ENCODE measurements around the gene PPP1R9A.
"Not testable (repeated sequence)": the region's sequence is repeated elsewhere in the genome, so short reads cannot be mapped to it uniquely, and the experiment has no call there.

Gene PPP1R9A

DNA sequence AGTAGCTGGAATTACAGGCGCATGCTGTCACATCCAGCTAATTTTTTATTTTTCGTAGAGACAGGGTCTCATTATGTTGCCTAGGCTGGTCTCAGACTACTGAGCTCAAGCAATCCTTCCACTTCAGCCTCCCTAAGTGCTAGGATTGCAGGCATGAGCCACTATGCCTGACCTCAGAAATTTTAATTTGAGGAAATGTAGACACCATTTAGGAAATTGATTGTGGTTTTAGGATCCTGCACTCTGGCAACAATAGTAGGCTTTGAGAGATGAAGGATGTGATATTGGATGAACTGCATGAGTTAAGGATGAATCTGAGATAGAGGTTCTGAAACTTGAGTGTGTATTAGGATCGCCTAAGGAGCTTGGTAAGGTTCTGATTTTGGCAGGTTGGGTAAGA is 66.5 kb downstream of the PPP1R9A start:
- Mint-ChIP-seq H3K4me3 (no peak overlapping the region), H3K9me3 (no peaks in the 10 kb centered on the region), H3K27me3 (ENCODE audit: low read depth) (no peaks in the 10 kb centered on the region), H3K27ac (no peak overlapping the region), H3K4me1 (ENCODE audit: low read depth) (no peaks in the 10 kb centered on the region), H3K36me3 (ENCODE audit: low read depth) (no peaks in the 10 kb centered on the region)
- no peak for DNase-seq (ENCODE audit: low spot score)

DNA sequence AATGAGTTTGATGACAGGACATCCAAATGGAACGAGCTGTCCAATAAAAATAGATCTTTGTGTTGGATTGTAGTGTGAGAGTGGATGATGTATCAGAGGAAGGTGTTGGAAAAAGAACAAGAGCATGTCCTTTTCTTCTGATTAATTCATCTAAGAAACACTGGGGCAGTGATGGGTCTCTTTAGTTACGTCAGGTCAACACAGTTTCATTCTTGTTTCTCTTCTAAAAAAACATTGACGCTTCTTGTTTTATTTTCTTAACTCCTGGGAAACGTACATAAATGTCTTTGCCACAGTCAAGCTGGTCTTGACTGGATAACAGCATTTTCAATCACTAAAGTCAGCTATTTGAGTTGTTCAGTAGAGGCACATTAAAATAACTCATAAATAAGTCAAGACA is 67.0 kb downstream of the PPP1R9A start:
- H3K9me3 Mint-ChIP-seq = no peaks in the 10 kb centered on the region
- no peaks in the 10 kb centered on the region for H3K36me3 Mint-ChIP-seq (ENCODE audit: low read depth)
- H3K27ac Mint-ChIP-seq = no peak overlapping the region
- H3K4me3 Mint-ChIP-seq = no peak overlapping the region
- no peaks in the 10 kb centered on the region for H3K4me1 Mint-ChIP-seq (ENCODE audit: low read depth)
- H3K27me3 Mint-ChIP-seq (ENCODE audit: low read depth) = no peaks in the 10 kb centered on the region
- DNase-seq (ENCODE audit: low spot score) = no peak

DNA sequence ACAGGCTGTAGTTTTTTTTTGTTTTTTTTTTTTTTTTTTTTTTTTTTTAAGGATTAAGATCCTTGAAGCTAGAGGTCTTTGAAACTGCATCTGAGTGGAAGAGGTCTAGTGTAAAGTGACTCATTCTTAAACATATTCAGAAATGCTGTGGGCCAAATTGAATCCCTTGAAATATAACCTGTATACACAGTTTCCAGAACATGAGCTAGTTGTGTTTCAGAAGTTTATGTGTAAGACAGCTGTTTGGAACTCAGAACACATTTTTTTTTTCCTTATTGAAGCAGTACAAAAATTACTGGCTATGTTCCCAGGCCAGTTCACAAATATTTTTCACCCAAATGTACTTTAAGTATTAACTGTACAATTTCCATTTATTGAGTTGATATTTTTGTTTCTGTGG is 67.9 kb downstream of the PPP1R9A start:
- H3K27me3 Mint-ChIP-seq (ENCODE audit: low read depth) = no peaks in the 10 kb centered on the region
- no peak for DNase-seq (ENCODE audit: low spot score)
- H3K4me3 Mint-ChIP-seq = no peak overlapping the region
- no peak overlapping the region for H3K27ac Mint-ChIP-seq
- no peaks in the 10 kb centered on the region for H3K4me1 Mint-ChIP-seq (ENCODE audit: low read depth)
- H3K36me3 Mint-ChIP-seq (ENCODE audit: low read depth) = no peaks in the 10 kb centered on the region
- no peaks in the 10 kb centered on the region for H3K9me3 Mint-ChIP-seq

DNA sequence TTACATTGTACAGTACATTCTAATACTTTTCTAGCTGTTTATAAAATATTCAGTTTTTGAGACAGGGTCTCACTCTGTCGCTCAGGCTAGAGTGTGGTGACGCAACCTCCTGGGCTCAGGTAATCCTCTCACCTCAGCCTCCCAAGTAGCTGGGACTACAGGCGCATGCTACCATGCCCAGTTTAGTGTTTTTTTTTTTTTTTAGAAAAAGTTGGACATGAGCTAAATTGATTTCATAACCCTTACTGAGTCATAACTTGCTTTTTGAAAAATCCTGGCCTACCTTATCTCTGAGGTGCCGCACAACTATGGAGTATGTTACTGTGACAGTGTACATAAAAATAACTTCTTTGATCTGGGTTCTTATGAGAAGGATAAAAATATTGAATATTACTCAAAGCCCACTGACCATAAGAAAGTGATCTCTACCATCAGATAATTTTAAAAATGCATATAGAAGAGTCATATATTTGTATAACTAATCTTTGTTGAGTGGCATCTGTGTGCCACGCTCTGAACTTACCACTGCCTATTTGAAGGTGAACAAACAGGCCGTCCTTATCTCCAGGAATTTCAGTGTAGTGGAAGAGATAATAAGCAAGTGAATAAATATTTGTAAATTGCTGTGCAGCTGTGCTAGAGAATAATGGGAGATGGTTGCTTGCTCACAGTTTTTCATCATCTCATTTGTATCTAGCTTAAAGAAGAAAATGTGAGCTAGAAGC is 73.2 kb downstream of the PPP1R9A start:
- Mint-ChIP-seq H3K27ac (no peak overlapping the region), H3K4me3 (no peak overlapping the region), H3K4me1 (ENCODE audit: low read depth) (no peaks in the 10 kb centered on the region), H3K36me3 (ENCODE audit: low read depth) (no peaks in the 10 kb centered on the region), H3K27me3 (ENCODE audit: low read depth) (no peaks in the 10 kb centered on the region), H3K9me3 (peaks cover 7% of the 10 kb centered on the region)
- DNase-seq (ENCODE audit: low spot score) = no peak

DNA sequence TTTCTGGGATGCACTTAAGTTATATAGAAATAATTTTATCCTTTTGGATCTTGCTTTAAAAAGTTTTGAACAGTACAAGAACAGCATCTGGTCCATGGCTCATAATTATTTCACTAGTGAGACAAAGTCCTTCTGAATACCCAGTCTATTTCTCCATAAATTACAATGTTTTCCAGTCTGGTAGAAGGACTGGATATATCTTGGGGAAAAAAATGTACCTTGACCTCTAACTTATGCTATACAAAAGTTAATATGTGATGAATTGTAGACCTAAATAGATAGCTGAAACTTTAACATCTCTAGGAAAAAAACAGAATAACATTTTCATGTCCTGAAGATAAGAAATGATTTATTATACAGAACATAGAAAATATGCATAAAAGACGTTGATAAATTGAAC is 88.5 kb downstream of the PPP1R9A start:
- Mint-ChIP-seq H3K27ac (no peak overlapping the region), H3K4me3 (no peak overlapping the region), H3K27me3 (ENCODE audit: low read depth) (no peaks in the 10 kb centered on the region), H3K4me1 (ENCODE audit: low read depth) (no peaks in the 10 kb centered on the region), H3K9me3 (no peaks in the 10 kb centered on the region), H3K36me3 (ENCODE audit: low read depth) (no peaks in the 10 kb centered on the region)
- DNase-seq (ENCODE audit: low spot score) = no peak

DNA sequence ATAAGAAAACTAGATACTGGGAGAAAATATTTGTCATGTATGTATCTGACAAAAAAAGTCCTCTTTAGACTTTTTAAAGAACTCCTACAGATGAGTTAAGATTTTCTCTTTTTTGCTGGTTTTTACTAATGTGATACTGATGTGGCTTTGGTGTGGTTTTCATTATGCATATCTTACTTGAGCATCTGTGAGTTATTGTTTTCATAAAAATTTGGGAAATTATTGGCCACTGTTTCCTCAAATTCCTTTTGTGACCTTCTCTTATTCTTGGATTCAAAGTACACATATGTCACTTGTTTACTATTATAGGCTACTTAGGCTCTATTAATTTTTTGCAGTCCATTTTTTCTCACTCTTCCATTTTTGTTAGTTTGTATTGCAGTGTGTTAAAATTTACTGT is 89.0 kb downstream of the PPP1R9A start:
- H3K36me3 Mint-ChIP-seq (ENCODE audit: low read depth) = no peaks in the 10 kb centered on the region
- no peak overlapping the region for H3K4me3 Mint-ChIP-seq
- H3K27ac Mint-ChIP-seq = no peak overlapping the region
- no peaks in the 10 kb centered on the region for H3K27me3 Mint-ChIP-seq (ENCODE audit: low read depth)
- no peak for DNase-seq (ENCODE audit: low spot score)
- H3K4me1 Mint-ChIP-seq (ENCODE audit: low read depth) = no peaks in the 10 kb centered on the region
- H3K9me3 Mint-ChIP-seq = no peaks in the 10 kb centered on the region

DNA sequence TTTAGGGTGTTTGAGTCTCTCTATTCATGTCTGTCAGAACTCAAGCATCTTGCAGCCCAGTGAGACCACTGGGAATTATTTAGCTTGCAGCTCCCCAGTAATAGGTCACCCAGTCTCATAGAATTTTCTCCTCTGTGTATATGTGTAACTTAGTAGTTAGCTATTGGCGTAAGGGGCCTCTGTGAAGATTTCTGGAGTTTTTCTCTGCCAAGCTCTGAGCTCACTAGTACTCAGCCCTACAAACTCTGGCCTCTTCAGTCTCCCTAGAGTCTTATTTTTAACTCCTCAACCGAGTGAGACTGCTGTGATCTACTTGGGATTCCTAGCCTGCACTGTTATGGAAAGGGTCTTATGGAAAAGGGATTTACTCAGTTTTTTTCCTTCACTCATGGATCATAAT is 90.2 kb downstream of the PPP1R9A start:
- H3K4me3 Mint-ChIP-seq = no peak overlapping the region
- H3K36me3 Mint-ChIP-seq (ENCODE audit: low read depth) = no peaks in the 10 kb centered on the region
- H3K27ac Mint-ChIP-seq = no peak overlapping the region
- H3K4me1 Mint-ChIP-seq (ENCODE audit: low read depth) = no peaks in the 10 kb centered on the region
- H3K9me3 Mint-ChIP-seq = no peaks in the 10 kb centered on the region
- DNase-seq (ENCODE audit: low spot score) = no peak
- H3K27me3 Mint-ChIP-seq (ENCODE audit: low read depth) = no peaks in the 10 kb centered on the region

DNA sequence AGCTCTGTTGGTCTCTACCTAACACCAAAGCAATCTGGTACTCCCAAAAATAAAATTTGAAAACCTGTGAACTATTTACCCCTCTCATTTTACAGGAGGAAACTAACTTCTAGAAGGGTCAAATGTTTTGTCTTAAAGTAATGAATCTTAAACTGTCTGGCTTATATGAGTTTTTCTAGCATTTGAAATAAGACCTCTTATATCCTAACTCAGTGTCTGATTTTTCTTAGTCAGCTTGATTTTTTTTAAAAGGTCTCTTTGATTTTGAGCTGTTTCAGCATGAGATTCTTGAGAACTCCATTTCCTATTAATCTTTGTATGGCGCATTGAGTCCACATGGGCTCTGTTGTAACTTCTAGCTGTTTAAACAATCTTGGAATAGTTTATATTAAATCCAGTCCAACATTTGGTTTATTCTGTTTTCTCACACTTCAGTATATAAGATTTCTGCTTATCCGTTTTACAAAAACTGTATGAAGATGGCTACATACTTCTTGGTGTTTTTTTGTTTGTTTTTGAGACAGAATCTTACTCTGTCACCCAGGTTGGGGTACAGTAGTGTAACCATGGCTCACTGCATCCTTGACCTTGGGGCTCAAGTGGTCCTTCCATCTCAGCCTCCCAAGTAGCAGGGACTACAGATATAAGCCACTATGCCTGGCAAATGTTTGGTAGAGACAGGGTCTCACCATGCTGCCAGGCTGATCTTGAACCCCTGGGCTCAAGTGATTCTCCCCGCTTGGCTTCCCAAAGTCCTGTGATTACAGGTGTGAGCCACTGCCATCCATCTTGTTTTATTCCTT is 91.1 kb downstream of the PPP1R9A start:
- DNase-seq (ENCODE audit: low spot score) = no peak
- no peak overlapping the region for H3K4me3 Mint-ChIP-seq
- H3K36me3 Mint-ChIP-seq (ENCODE audit: low read depth) = no peaks in the 10 kb centered on the region
- no peaks in the 10 kb centered on the region for H3K4me1 Mint-ChIP-seq (ENCODE audit: low read depth)
- H3K27ac Mint-ChIP-seq = no peak overlapping the region
- no peaks in the 10 kb centered on the region for H3K9me3 Mint-ChIP-seq
- no peaks in the 10 kb centered on the region for H3K27me3 Mint-ChIP-seq (ENCODE audit: low read depth)

DNA sequence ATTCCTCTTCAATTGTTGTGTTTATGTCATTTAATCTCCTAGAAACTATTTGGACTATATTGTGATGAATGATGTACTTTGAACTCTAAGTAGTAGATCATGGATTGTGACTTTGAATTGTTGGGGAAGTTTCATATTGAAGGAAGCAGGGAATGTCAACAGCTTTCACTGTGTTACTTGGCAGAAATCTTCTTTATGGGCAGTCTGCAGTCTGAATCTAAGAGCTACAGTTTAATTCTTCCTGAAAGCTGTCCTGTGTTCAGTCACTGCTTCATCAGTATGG is 91.6 kb downstream of the PPP1R9A start:
- H3K27me3 Mint-ChIP-seq (ENCODE audit: low read depth) = no peaks in the 10 kb centered on the region
- H3K36me3 Mint-ChIP-seq (ENCODE audit: low read depth) = no peaks in the 10 kb centered on the region
- H3K27ac Mint-ChIP-seq = no peak overlapping the region
- no peaks in the 10 kb centered on the region for H3K4me1 Mint-ChIP-seq (ENCODE audit: low read depth)
- no peaks in the 10 kb centered on the region for H3K9me3 Mint-ChIP-seq
- no peak for DNase-seq (ENCODE audit: low spot score)
- no peak overlapping the region for H3K4me3 Mint-ChIP-seq

DNA sequence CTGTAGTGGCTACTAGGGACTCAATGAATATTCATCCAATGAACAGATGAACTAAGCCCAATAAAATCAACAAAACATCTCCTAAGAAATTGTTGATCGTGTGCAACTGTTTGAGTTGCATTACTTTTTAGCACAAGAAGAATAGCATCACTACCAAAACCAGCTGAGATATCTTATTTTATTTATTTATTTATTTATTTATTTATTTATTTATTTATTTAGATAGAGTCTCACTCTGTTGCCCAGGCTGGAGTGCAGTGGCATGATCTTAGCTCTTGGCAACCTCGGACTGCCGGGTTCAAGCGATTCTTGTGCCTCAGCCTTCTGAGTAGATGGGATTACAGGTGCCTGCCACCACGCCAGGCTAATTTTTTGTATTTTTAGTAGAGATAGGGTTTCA is 92.2 kb downstream of the PPP1R9A start:
- not testable (repeated sequence) for DNase-seq (ENCODE audit: low spot score)

DNA sequence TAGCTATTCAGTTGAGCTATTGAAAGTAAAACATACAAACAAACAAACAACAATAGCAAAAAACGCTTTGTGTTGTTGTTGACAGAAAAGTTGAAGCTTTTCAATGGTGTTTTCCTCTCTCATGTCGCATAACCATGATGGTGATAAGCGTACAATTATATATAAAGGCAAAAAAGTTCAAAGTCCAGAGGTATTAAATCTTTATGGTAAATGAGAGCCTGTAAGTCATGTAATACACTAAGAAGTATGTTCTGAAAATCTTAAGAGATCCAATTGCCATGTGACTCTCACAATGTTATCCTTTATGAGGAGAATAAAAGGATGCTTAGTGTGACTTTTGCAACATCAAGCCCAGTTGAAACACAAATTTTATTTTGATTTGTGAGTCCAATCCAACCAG is 93.9 kb downstream of the PPP1R9A start:
- H3K27ac Mint-ChIP-seq = no peak overlapping the region
- no peaks in the 10 kb centered on the region for H3K9me3 Mint-ChIP-seq
- H3K36me3 Mint-ChIP-seq (ENCODE audit: low read depth) = no peaks in the 10 kb centered on the region
- no peaks in the 10 kb centered on the region for H3K4me1 Mint-ChIP-seq (ENCODE audit: low read depth)
- DNase-seq (ENCODE audit: low spot score) = no peak
- H3K27me3 Mint-ChIP-seq (ENCODE audit: low read depth) = no peaks in the 10 kb centered on the region
- H3K4me3 Mint-ChIP-seq = no peak overlapping the region

More for the DNA sequence above, 92.2 kb downstream of the PPP1R9A start:
- H3K36me3 Mint-ChIP-seq (ENCODE audit: low read depth); H3K4me1 Mint-ChIP-seq (ENCODE audit: low read depth); H3K9me3 Mint-ChIP-seq; H3K27ac Mint-ChIP-seq; H3K27me3 Mint-ChIP-seq (ENCODE audit: low read depth); H3K4me3 Mint-ChIP-seq: not testable (repeated sequence)

DNA sequence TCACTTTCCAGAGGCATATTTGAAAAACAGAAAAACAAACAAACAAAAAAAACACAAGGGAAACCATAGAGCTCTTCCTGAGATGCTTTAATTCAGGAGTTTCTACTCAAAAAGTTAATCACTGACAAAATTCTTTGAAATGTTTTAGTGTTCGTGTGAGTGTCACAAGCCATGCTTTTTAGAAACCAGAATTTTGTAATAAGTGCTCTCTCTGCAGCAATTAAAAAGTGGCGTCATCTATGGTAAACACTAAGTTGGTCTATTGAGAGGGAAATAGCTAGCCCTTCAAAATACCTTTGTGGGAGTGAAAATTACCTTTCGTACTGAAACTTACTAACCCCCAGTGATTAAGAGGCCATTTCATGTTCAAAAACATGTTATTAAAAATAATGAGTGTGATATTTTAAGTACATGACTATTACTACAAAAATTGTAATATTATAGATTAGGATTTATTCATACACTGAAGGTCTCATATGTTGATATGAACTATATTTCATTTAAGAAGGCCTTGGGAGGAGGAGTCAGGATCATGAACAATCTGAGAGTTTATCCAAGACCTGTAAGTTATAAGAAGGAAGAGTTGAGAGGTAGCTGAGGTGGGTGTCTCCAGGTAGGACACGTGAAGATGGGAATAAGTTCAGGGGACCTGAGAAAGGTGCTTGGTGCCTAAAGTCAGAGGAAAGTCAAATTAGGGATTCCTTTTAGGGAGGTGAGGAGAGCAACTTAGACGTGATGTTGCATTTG is 94.6 kb downstream of the PPP1R9A start:
- Mint-ChIP-seq H3K4me1 (ENCODE audit: low read depth) (no peaks in the 10 kb centered on the region), H3K9me3 (no peaks in the 10 kb centered on the region), H3K27me3 (ENCODE audit: low read depth) (no peaks in the 10 kb centered on the region), H3K36me3 (ENCODE audit: low read depth) (no peaks in the 10 kb centered on the region), H3K27ac (no peak overlapping the region), H3K4me3 (no peak overlapping the region)
- no peak for DNase-seq (ENCODE audit: low spot score)

DNA sequence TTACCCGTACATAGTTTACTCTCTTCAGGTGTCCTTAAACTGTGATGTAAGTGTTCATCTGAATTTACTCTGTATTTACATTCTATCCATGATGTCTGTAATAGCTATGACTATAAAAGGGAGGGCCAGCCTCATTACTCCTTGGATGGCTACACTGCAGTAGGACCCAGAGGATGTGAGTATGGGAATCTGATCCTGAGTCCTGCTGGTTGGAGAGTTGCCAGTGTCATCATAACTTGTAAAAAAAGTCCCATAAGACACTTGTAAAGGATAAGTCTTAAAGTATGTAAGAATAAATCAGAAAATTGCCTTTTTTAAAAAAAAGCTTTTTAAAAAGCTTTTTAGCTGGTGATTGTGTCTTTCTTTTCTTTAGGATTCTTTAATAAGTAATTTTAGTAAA is 95.4 kb downstream of the PPP1R9A start:
- Mint-ChIP-seq H3K36me3 (ENCODE audit: low read depth) (no peaks in the 10 kb centered on the region), H3K27me3 (ENCODE audit: low read depth) (no peaks in the 10 kb centered on the region), H3K9me3 (no peaks in the 10 kb centered on the region), H3K4me1 (ENCODE audit: low read depth) (no peaks in the 10 kb centered on the region), H3K4me3 (no peak overlapping the region), H3K27ac (no peak overlapping the region)
- no peak for DNase-seq (ENCODE audit: low spot score)

DNA sequence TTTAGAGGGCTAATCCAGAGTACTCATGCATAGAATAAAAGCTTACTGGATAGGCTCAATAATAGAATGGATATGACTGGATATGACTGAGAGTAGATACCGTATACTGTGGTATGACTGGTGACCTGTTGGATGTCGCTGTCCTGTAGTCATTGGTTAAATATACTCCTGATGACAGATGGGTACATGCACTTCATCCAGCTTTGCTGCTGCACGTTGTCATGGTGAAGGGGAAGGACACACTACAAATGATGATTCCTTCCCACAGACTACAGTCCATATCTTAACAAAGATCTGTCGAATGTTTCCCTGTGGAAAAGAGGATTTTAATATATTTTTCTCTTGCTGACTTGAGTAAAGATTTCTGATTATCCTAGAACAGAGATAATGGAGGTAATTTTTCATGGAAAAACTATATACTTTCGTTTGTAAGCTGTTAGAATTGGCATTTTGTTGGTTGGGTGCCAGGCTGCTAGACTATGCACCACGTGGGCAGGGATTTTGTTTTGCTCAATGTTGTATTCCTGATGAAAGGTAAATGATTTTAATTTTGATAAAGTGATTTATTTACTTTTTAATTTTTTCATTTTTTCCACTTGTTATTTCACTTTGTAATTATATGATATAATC is 97.3 kb downstream of the PPP1R9A start:
- no peak overlapping the region for H3K4me3 Mint-ChIP-seq
- DNase-seq (ENCODE audit: low spot score) = no peak
- no peaks in the 10 kb centered on the region for H3K27me3 Mint-ChIP-seq (ENCODE audit: low read depth)
- no peaks in the 10 kb centered on the region for H3K4me1 Mint-ChIP-seq (ENCODE audit: low read depth)
- no peak overlapping the region for H3K27ac Mint-ChIP-seq
- H3K9me3 Mint-ChIP-seq = no peaks in the 10 kb centered on the region
- H3K36me3 Mint-ChIP-seq (ENCODE audit: low read depth) = no peaks in the 10 kb centered on the region
